ENCODE results near the gene MROH2A. TPM values are rescaled to one million over a fixed set of nuclear protein-coding genes. Genes with fewer than 3 reads are reported as not detected.
"Not testable (repeated sequence)": the region's sequence is repeated elsewhere in the genome, so short reads cannot be mapped to it uniquely, and the experiment has no call there.

The MROH2A gene
- polyA plus RNA-seq (ENCODE audit: insufficient read length in 10 of 10): under 1 TPM in 1 of 10 donors, not detected in 9; 0.18 TPM
- long read RNA-seq, donor 1: 0 reads
- long read RNA-seq, donor 2: 0 reads
- long read RNA-seq, donor 3: 0 reads
- long read RNA-seq, donor 4: 0 reads
- long read RNA-seq, donor 5: 0 reads
- long read RNA-seq, donor 6: 0 reads
- long read RNA-seq, donor 7: 0 reads
- long read RNA-seq, donor 8: 0 reads
- long read RNA-seq, donor 9: 0 reads

DNA sequence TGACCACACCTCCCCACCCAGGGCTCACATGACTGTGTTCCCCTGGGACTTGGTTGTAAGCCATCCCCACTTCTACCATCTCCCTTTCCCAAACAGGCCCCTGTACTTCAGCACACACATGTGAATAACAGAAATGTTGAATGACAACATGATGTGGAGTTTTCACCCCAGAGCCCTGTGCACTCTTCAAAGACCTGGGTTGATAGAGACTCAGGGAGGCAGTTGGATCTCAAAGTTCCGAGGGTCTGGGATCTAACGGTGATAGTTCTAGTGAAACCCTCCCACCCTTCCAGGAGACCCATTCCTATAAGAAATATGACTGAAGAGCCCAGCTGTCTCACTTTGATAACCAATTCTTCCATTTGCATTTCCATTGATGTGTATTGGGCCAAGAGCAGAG is at the start of gene MROH2A:
Gene MROH2A (plus strand): TSS at position 301 of the 400 bp plus-strand sequence. CDS start 1,029 bp downstream, outside the sequence.
- DNase-seq: no peak

GRCh38 chr2:233728723-233729301 is 49.3 kb upstream of the MROH2A start, which contains the start of gene UGT1A3:
UGT1A3 (plus strand) TSS chr2:233729042; CDS start chr2:233729127, 85 bp downstream.
- DNase-seq: no peak

DNA sequence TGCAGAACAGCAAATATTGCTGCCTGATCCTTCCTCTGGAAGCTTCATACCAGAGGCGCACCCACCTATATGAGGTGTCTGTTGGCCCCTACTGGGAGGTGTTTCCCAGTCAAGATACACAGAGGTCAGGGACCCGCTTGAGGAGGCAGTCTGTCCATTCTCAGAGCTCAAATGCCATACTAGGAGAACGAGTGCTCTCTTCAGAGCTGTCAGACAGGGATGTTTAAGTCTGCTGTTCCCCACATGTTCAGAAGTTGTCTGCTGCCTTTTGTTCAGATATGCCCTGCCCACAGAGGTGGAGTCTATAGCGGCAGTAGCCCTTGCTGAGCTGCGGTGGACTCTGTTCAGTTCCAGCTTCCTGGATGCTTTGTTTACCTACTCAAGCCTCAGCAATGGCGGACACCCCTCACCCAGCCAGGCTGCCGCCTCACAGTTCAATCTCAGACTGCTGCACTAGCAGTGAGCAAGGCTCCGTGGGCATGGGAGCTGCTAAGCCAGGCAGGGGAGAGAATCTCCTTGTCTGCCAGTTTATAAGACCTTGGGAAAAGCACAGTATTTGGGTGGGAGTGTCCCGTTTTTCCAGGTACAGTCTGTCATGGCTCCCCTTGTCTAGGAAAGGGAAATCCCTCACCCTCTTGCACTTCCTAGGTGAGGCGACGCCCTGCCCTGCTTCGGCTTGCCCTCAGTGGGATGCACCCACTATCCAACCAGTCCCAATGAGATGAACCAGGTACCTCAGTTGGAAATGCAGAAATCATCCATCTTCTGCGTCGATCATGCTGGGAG is 41.1 kb upstream of the MROH2A start:
- DNase-seq: not testable (repeated sequence)

GRCh38 chr2:233740870-233741269 is 37.3 kb upstream of the MROH2A start:
- no peak for DNase-seq

DNA sequence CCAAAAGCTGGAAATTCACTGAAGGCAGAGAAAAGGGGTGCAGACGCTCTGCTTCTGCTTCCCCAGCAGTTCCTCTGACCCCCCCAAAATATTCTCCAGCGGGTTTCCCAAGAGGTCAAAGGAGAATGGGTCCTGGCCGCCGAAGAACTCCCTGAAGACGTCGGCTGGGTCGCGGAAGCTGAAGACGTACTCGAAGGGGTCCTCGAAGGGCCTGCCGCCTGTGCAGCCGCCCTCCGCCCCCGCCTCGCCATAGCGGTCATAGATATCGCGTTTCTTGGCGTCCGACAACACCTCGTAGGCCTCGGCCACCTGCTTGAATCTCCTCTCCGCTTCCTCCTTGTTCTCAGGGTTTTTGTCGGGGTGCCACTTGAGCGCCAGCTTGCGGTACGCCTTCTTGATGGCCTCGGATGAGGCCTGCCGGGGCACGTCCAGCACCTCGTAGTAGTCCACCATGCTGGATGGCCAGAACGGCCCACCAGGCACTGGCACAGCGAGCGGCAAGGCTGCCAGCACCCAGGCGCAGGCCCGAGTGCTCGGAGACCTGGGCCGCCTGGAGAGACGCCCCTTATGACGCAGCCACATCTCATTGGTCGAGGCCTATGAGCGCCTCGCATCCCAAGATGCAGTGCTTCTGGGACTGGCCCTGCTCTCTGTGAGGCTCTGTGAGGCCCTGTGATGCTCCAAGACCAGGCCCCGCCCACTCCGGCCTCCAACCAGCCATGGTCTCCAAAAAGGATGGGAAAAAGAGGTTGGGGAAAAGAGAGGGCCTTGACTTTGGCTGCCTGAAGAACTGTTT is 34.5 kb upstream of the MROH2A start:
- DNase-seq: no peak

GRCh38 chr2:233745073-233745755 is 32.9 kb upstream of the MROH2A start:
- DNase-seq: no peak

- DNase-seq: not testable (repeated sequence)
Observed at GRCh38 chr2:233745838-233746237, 32.3 kb upstream of the MROH2A start.

- no peak for DNase-seq
Observed at GRCh38 chr2:233746475-233747282, 31.5 kb upstream of the MROH2A start.

DNA sequence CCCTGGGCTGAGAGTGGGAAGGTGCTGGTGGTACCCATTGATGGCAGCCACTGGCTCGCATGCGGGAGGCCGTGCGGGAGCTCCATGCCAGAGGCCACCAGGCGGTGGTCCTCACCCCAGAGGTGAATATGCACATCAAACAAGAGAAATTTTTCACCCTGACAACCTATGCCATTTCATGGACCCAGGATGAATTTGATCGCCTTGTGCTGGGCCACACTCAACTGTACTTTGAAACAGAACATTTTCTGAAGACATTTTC is 30.9 kb upstream of the MROH2A start:
- DNase-seq: no peak

GRCh38 chr2:233750689-233751088 is 27.4 kb upstream of the MROH2A start:
- not testable (repeated sequence) for DNase-seq

- DNase-seq: not testable (repeated sequence)
Observed at GRCh38 chr2:233751212-233752009, 26.7 kb upstream of the MROH2A start.

DNA sequence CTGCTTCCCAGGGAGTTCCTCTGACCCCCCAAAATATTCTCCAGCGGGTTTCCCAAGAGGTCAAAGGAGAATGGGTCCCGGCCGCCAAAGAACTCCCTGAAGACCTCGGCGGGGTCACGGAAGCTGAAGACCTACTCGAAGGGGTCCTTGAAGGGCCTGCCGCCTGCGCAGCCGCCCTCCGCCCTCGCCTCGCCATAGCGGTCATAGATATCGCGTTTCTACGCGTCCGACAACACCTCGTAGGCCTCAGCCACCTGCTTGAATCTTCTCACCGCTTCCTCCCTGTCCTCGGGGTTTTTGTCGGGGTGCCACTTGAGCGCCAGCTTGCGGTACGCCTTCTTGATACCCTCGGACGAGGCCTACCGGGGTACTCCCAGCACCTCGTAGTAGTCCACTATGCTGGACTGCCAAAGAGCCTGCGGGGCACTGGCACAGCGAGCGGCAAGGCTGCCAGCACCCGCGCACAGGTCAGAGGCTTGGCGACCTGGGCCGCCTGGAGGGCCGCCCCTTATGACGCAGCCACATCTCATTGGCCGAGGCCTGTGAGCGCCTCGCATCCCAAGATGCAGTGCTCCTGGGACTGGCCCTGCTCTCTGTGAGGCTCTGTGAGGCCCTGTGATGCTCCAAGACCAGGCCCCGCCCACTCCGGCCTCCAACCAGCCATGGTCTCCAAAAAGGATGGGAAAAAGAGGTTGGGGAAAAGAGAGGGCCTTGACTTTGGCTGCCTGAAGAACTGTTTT is 23.1 kb upstream of the MROH2A start:
- no peak for DNase-seq

- DNase-seq: no peak
Observed at GRCh38 chr2:233756429-233757081, 21.6 kb upstream of the MROH2A start.

- no peak for DNase-seq
Observed at GRCh38 chr2:233758141-233758540, 20.0 kb upstream of the MROH2A start.

- no peak for DNase-seq
Observed at GRCh38 chr2:233758849-233759248, 19.3 kb upstream of the MROH2A start.

DNA sequence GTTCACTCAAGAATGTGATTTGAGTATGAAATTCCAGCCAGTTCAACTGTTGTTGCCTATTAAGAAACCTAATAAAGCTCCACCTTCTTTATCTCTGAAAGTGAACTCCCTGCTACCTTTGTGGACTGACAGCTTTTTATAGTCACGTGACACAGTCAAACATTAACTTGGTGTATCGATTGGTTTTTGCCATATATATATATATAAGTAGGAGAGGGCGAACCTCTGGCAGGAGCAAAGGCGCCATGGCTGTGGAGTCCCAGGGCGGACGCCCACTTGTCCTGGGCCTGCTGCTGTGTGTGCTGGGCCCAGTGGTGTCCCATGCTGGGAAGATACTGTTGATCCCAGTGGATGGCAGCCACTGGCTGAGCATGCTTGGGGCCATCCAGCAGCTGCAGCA is 18.1 kb upstream of the MROH2A start, which contains the start of gene UGT1A1:
Gene UGT1A1 (plus strand): TSS at position 228 of the 400 bp plus-strand sequence. CDS start 18 bp downstream, at position 246.
- DNase-seq: no peak

DNA sequence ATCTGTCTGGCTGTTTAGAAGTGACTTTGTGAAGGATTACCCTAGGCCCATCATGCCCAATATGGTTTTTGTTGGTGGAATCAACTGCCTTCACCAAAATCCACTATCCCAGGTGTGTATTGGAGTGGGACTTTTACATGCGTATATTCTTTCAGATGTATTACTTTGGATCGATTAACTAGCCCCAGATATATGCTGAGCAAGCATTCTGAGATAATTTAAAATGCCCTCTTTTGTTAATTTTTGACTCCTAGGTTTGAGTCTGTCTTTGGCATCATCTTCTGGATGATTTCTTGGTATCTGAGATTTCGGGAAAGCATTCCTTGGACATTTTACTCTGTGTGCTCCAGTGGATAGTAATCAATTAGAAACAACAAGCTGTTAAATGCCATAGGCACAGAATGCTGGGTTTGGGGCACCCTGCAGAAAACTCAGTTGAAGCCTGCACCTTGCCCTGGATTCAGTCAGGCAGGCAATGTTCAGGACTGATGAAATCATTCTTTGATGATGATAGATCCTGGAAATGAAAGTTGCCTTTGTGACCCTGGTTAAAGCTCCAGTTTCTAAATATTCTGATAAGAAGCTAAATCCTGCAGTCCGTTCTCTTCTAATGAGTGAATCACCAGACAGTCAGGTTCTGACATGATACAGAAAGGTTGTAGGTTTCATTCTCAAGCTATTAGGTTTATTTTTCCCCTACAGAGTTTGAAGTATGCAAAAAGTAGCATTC is 16.9 kb upstream of the MROH2A start:
- DNase-seq: no peak

DNA sequence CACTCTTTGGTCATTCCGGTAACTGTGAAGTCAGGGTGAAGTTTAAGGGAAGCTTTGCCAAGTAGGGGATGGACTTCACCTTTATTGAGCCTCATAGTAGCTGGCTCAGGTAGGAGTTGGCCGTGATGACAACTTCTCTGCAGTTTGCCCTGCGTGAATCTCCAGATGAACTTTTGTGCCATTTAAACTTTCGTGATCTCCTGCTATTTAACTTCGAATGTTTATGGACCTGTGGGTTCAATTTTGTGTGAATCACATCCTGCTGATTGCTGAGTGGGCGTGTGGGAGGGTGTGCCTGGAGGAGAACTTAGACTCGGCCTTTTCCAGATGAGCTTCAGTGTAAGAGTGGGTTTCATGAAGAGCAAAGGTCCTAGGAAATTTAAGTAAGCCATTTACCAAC is 13.9 kb upstream of the MROH2A start:
- DNase-seq: no peak
